ENCODE results near the gene PFKL. TPM values are rescaled to one million over a fixed set of nuclear protein-coding genes. Genes with fewer than 3 reads are reported as not detected.

PFKL gene
- total and polyA plus RNA-seq, 2 donors (not counting 1 experiment from before 2014, with no cell fraction given) = 267 to 318 TPM

DNA sequence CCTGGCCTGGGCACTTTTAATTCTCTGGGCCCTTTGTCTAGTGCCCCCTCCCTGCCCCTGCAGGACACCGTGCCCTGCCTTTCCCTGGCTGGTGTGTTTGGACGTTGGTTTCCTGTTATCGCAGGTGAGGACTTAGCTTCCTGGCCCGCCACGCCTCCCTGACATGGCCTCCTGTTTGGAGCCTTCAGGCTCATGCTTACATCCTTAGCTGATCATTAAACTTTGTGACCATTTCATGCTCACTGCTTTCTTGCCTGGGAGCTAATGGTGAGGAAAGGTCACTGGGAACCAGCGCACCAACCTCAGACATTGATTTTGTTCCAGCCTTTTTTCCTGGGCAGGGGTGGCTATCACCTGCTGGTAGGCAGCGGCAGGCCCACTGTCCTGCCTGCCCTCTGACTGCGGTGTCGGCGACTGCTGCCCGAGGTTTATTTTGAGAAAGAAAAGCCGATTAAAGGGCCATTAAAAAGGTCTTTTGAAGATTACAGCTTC is 3.7 kb downstream of the PFKL start:
- Mint-ChIP-seq H3K27me3 (no peaks in the 10 kb centered on the region), H3K4me3 (peak overlapping the region; percentile 76), H3K4me1 (peaks cover 47% of the 10 kb centered on the region), H3K27ac (peak overlapping the region; percentile 86), H3K9me3 (ENCODE audit: insufficient read depth) (no peaks in the 10 kb centered on the region)
- H3K27me3 ChIP-seq (replicated peaks in 1 of 4; ENCODE audit: control extremely low read depth in 1 of 4, control insufficient read depth in 3 of 4, insufficient read depth in 4 of 4, low read length in 3 of 4) = no peaks in the 10 kb centered on the region
- ChIA-PET CTCF (interaction anchor here (1.5 to 2.6 kb wide), 4 partner anchors 9 to 490 kb away, joined by 4 to 10 read pairs (median 8); no protein-coding TSS in a partner anchor), POLR2A (interaction anchor here (0.7 kb wide), 3 partner anchors 27 to 777 kb away, joined by 3 to 9 read pairs (median 3); no protein-coding TSS in a partner anchor)
- H3K27ac ChIP-seq (ENCODE audit: low read length in 2 of 2) = peak overlapping the region; percentile 41 to 59
- no peaks in the 10 kb centered on the region for H3K9me3 ChIP-seq (ENCODE audit: control extremely low read depth in 1 of 3, control insufficient read depth in 2 of 3, insufficient read depth in 1 of 3, low read length in 2 of 3)
- peaks cover 0 to 25% of the 10 kb centered on the region in 2 experiments for H3K36me3 ChIP-seq (replicated peaks in 1 of 2; ENCODE audit: control extremely low read depth in 1 of 2, control insufficient read depth in 1 of 2, extremely low read depth in 1 of 2, insufficient read depth in 2 of 2, low read length in 1 of 2)
- 87% methylated on average over 8 of the region's 12 CpGs for WGBS (ENCODE audit: insufficient coverage)
- TF ChIP-seq, protein P1, sequence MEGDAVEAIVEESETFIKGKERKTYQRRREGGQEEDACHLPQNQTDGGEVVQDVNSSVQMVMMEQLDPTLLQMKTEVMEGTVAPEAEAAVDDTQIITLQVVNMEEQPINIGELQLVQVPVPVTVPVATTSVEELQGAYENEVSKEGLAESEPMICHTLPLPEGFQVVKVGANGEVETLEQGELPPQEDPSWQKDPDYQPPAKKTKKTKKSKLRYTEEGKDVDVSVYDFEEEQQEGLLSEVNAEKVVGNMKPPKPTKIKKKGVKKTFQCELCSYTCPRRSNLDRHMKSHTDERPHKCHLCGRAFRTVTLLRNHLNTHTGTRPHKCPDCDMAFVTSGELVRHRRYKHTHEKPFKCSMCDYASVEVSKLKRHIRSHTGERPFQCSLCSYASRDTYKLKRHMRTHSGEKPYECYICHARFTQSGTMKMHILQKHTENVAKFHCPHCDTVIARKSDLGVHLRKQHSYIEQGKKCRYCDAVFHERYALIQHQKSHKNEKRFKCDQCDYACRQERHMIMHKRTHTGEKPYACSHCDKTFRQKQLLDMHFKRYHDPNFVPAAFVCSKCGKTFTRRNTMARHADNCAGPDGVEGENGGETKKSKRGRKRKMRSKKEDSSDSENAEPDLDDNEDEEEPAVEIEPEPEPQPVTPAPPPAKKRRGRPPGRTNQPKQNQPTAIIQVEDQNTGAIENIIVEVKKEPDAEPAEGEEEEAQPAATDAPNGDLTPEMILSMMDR (IDR thresholded peaks at IDR 0.05) = no peak
- no peak for TF ChIP-seq EZH2 (IDR thresholded peaks at IDR 0.05; ENCODE audit: borderline replicate concordance, insufficient read depth, low read depth, low read length, poor library complexity, severe bottlenecking)
- peaks cover 83% of the 10 kb centered on the region for H3K79me2 ChIP-seq (ENCODE audit: control insufficient read depth, insufficient read depth, low read length)
- H4K20me1 ChIP-seq (ENCODE audit: control insufficient read depth, insufficient read depth, low read length, poor library complexity, severe bottlenecking) = peaks cover 80% of the 10 kb centered on the region
- no peak overlapping the region for H3K9ac ChIP-seq (ENCODE audit: low read length)
- H3K4me1 ChIP-seq (ENCODE audit: control insufficient read depth in 2 of 2, insufficient read depth in 2 of 2, low read length in 2 of 2) = peaks cover 42 to 57% of the 10 kb centered on the region in 2 donors
- peak overlapping the region; percentile 40 for H3K4me2 ChIP-seq (replicated peaks; ENCODE audit: low read depth, low read length, poor library complexity, severe bottlenecking)
- ATAC-seq (ENCODE audit: low read depth) = no peak
- no peak for DNase-seq
- intact Hi-C loops (cut with micrococcal nuclease) = loop anchor here (10.0 kb wide), 1 partner anchor 289 kb away; the partner anchor contains the start of gene TRAPPC10
- no peak overlapping the region for H2AFZ ChIP-seq (ENCODE audit: insufficient read depth, low read depth, low read length, poor library complexity, severe bottlenecking)
- H3K4me3 ChIP-seq (ENCODE audit: control extremely low read depth in 1 of 5, extremely low read depth in 1 of 5, insufficient read depth in 1 of 5, low read depth in 2 of 5, low read length in 4 of 5) = no peak overlapping the region

DNA sequence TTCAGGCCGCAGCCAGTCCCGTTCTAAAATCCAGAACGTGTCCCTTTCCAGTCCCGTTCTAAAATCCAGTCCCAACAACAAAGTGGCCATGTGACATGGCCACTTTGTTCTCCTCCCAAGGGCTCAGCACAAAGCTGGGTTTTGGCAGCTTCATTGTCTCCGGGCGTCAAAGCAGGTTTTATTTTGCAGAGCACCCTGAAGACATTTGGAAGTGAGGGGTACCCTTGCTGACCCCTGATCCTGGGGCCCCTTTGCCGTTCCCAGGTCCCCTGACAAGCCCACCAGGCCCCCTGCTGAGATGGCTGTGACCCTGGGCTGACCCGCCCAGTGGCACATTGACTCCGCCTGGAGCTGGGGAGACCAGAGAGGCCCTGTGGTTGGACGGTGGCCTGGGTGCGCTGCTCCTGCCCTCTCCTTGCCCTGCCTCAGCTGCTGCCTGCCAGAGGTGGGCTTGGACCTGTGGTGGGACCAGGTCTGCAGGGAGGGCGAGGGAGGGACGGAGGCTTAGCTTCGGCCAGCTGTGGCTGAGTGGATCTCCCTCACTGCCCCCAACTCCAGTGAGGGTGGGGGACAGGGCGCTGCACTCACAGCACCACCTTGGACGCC is 4.3 kb downstream of the PFKL start:
- no peak for DNase-seq
- Histone ChIP-seq H3K27me3 (replicated peaks in 1 of 4; ENCODE audit: control extremely low read depth in 1 of 4, control insufficient read depth in 3 of 4, insufficient read depth in 4 of 4, low read length in 3 of 4) (no peaks in the 10 kb centered on the region), H3K4me1 (ENCODE audit: control insufficient read depth in 2 of 2, insufficient read depth in 2 of 2, low read length in 2 of 2) (peaks cover 38 to 51% of the 10 kb centered on the region in 2 donors), H4K20me1 (ENCODE audit: control insufficient read depth, insufficient read depth, low read length, poor library complexity, severe bottlenecking) (peaks cover 84% of the 10 kb centered on the region), H3K36me3 (replicated peaks in 1 of 2; ENCODE audit: control extremely low read depth in 1 of 2, control insufficient read depth in 1 of 2, extremely low read depth in 1 of 2, insufficient read depth in 2 of 2, low read length in 1 of 2) (peaks cover 0 to 25% of the 10 kb centered on the region in 2 experiments), H3K79me2 (ENCODE audit: control insufficient read depth, insufficient read depth, low read length) (peaks cover 87% of the 10 kb centered on the region), H3K9me3 (ENCODE audit: control extremely low read depth in 1 of 3, control insufficient read depth in 2 of 3, insufficient read depth in 1 of 3, low read length in 2 of 3) (no peaks in the 10 kb centered on the region), H3K27ac (ENCODE audit: low read length in 2 of 2) (peak overlapping the region in 1 of 2 donors; percentile 59), H3K4me2 (replicated peaks; ENCODE audit: low read depth, low read length, poor library complexity, severe bottlenecking) (peak overlapping the region; percentile 40), H3K4me3 (ENCODE audit: control extremely low read depth in 1 of 5, extremely low read depth in 1 of 5, insufficient read depth in 1 of 5, low read depth in 2 of 5, low read length in 4 of 5) (no peak overlapping the region), H2AFZ (ENCODE audit: insufficient read depth, low read depth, low read length, poor library complexity, severe bottlenecking) (no peak overlapping the region), H3K9ac (ENCODE audit: low read length) (no peak overlapping the region)
- Mint-ChIP-seq H3K27me3 (no peaks in the 10 kb centered on the region), H3K9me3 (ENCODE audit: insufficient read depth) (no peaks in the 10 kb centered on the region), H3K4me3 (no peak overlapping the region), H3K4me1 (peaks cover 44% of the 10 kb centered on the region), H3K27ac (peak overlapping the region; percentile 86)
- 98% methylated on average over 10 of the region's 16 CpGs for WGBS (ENCODE audit: insufficient coverage)
- ChIA-PET CTCF (interaction anchor here (1.1 to 2.6 kb wide), 4 partner anchors 9 to 290 kb away, joined by 3 to 10 read pairs (median 6); no protein-coding TSS in a partner anchor), POLR2A (interaction anchor here (0.6 to 0.7 kb wide), 2 partner anchors 26 to 293 kb away, joined by 3 to 9 read pairs; no protein-coding TSS in a partner anchor)
- TF ChIP-seq, protein P1 (IDR thresholded peaks at IDR 0.05) = no peak
- no peak for TF ChIP-seq EZH2 (IDR thresholded peaks at IDR 0.05; ENCODE audit: borderline replicate concordance, insufficient read depth, low read depth, low read length, poor library complexity, severe bottlenecking)
- ATAC-seq (ENCODE audit: low read depth) = no peak
- intact Hi-C loops (cut with micrococcal nuclease) = loop anchor here (10.0 kb wide), 1 partner anchor 289 kb away; the partner anchor contains the start of gene TRAPPC10
